ENCODE results near the gene STYK1.
"Not testable (repeated sequence)": the region's sequence is repeated elsewhere in the genome, so short reads cannot be mapped to it uniquely, and the experiment has no call there.

The STYK1 gene

GRCh38 chr12:10661338-10661737 lies 12.5 kb downstream of the STYK1 start:
- no peaks in the 10 kb centered on the region for H3K36me3 Mint-ChIP-seq (ENCODE audit: low read depth)
- peaks cover 7% of the 10 kb centered on the region for H3K9me3 Mint-ChIP-seq
- peaks cover 7% of the 10 kb centered on the region for H3K27me3 Mint-ChIP-seq
- no peak overlapping the region for H3K4me3 Mint-ChIP-seq
- no peaks in the 10 kb centered on the region for H3K4me1 Mint-ChIP-seq
- ATAC-seq (no peak), DNase-seq (no peak)
- H3K27ac Mint-ChIP-seq: no peak overlapping the region

- Mint-ChIP-seq H3K27ac (no peak overlapping the region), H3K4me1 (no peaks in the 10 kb centered on the region)
Observed at GRCh38 chr12:10654003-10654402, 19.8 kb downstream of the STYK1 start.

GRCh38 chr12:10652192-10652591 lies 21.7 kb downstream of the STYK1 start:
- Mint-ChIP-seq H3K4me1 (no peaks in the 10 kb centered on the region), H3K27ac (no peak overlapping the region), H3K27me3 (no peaks in the 10 kb centered on the region), H3K9me3 (peaks cover 11% of the 10 kb centered on the region), H3K4me3 (no peak overlapping the region), H3K36me3 (ENCODE audit: low read depth) (peaks cover 9% of the 10 kb centered on the region)
- DNase-seq (no peak), ATAC-seq (no peak)

More at GRCh38 chr12:10654003-10654402, 19.8 kb downstream of the STYK1 start:
- ATAC-seq (no peak), DNase-seq (no peak)
- H3K27me3 Mint-ChIP-seq: peaks cover 4% of the 10 kb centered on the region
- H3K36me3 Mint-ChIP-seq (ENCODE audit: low read depth): peaks cover 4% of the 10 kb centered on the region
- no peak overlapping the region for H3K4me3 Mint-ChIP-seq
- peaks cover 7% of the 10 kb centered on the region for H3K9me3 Mint-ChIP-seq

- not testable (repeated sequence) for ATAC-seq, DNase-seq, H3K27me3 Mint-ChIP-seq, H3K4me1 Mint-ChIP-seq, H3K27ac Mint-ChIP-seq, H3K4me3 Mint-ChIP-seq
- Mint-ChIP-seq H3K36me3 (ENCODE audit: low read depth) (peaks cover 16% of the 10 kb centered on the region), H3K9me3 (peaks cover 26% of the 10 kb centered on the region)
Observed at GRCh38 chr12:10646576-10646975, 27.3 kb downstream of the STYK1 start.

GRCh38 chr12:10645910-10646309 lies 27.9 kb downstream of the STYK1 start:
- no peak for ATAC-seq
- no peaks in the 10 kb centered on the region for H3K27me3 Mint-ChIP-seq

GRCh38 chr12:10641735-10642500 lies 31.9 kb downstream of the STYK1 start:
- H3K4me3 Mint-ChIP-seq: no peak overlapping the region
- no peaks in the 10 kb centered on the region for H3K4me1 Mint-ChIP-seq
- no peak overlapping the region for H3K27ac Mint-ChIP-seq
- H3K36me3 Mint-ChIP-seq (ENCODE audit: low read depth): peaks cover 10% of the 10 kb centered on the region
- ATAC-seq: no peak
- H3K27me3 Mint-ChIP-seq: no peaks in the 10 kb centered on the region
- H3K9me3 Mint-ChIP-seq: peaks cover 21% of the 10 kb centered on the region
- no peak for DNase-seq

More at GRCh38 chr12:10645910-10646309, 27.9 kb downstream of the STYK1 start:
- no peak overlapping the region for H3K4me3 Mint-ChIP-seq
- H3K27ac Mint-ChIP-seq: no peak overlapping the region
- H3K9me3 Mint-ChIP-seq: peaks cover 26% of the 10 kb centered on the region
- H3K36me3 Mint-ChIP-seq (ENCODE audit: low read depth): peaks cover 16% of the 10 kb centered on the region
- H3K4me1 Mint-ChIP-seq: no peaks in the 10 kb centered on the region
- no peak for DNase-seq

GRCh38 chr12:10638728-10639127 lies 35.1 kb downstream of the STYK1 start:
- H3K4me3 Mint-ChIP-seq: no peak overlapping the region
- no peaks in the 10 kb centered on the region for H3K4me1 Mint-ChIP-seq
- no peak overlapping the region for H3K27ac Mint-ChIP-seq
- DNase-seq (no peak), ATAC-seq (no peak)
- H3K36me3 Mint-ChIP-seq (ENCODE audit: low read depth): no peaks in the 10 kb centered on the region
- H3K27me3 Mint-ChIP-seq: no peaks in the 10 kb centered on the region
- H3K9me3 Mint-ChIP-seq: no peaks in the 10 kb centered on the region

- H3K27me3 Mint-ChIP-seq: no peaks in the 10 kb centered on the region
- no peaks in the 10 kb centered on the region for H3K4me1 Mint-ChIP-seq
- no peak overlapping the region for H3K4me3 Mint-ChIP-seq
- DNase-seq: no peak
- no peak for ATAC-seq
- H3K36me3 Mint-ChIP-seq (ENCODE audit: low read depth): no peaks in the 10 kb centered on the region
- H3K9me3 Mint-ChIP-seq: no peaks in the 10 kb centered on the region
- H3K27ac Mint-ChIP-seq: no peak overlapping the region
Observed at GRCh38 chr12:10636611-10637010, 37.2 kb downstream of the STYK1 start.

- DNase-seq (no peak), ATAC-seq (no peak)
- no peaks in the 10 kb centered on the region for H3K9me3 Mint-ChIP-seq
- no peak overlapping the region for H3K27ac Mint-ChIP-seq
- H3K4me1 Mint-ChIP-seq: no peaks in the 10 kb centered on the region
- H3K4me3 Mint-ChIP-seq: no peak overlapping the region
- H3K27me3 Mint-ChIP-seq: no peaks in the 10 kb centered on the region
- no peaks in the 10 kb centered on the region for H3K36me3 Mint-ChIP-seq (ENCODE audit: low read depth)
Observed at GRCh38 chr12:10636124-10636523, 37.7 kb downstream of the STYK1 start.

GRCh38 chr12:10635306-10635705 lies 38.5 kb downstream of the STYK1 start:
- Mint-ChIP-seq H3K36me3 (ENCODE audit: low read depth) (no peaks in the 10 kb centered on the region), H3K4me3 (no peak overlapping the region), H3K4me1 (no peaks in the 10 kb centered on the region), H3K27ac (no peak overlapping the region), H3K27me3 (no peaks in the 10 kb centered on the region), H3K9me3 (no peaks in the 10 kb centered on the region)
- no peak for DNase-seq
- no peak for ATAC-seq

- Mint-ChIP-seq H3K36me3 (ENCODE audit: low read depth) (no peaks in the 10 kb centered on the region), H3K4me1 (no peaks in the 10 kb centered on the region), H3K9me3 (no peaks in the 10 kb centered on the region), H3K4me3 (no peak overlapping the region), H3K27ac (no peak overlapping the region), H3K27me3 (no peaks in the 10 kb centered on the region)
- DNase-seq: no peak
- no peak for ATAC-seq
Observed at GRCh38 chr12:10634427-10634826, 39.4 kb downstream of the STYK1 start.

- H3K36me3 Mint-ChIP-seq (ENCODE audit: low read depth): no peaks in the 10 kb centered on the region
- DNase-seq: no peak
- no peaks in the 10 kb centered on the region for H3K4me1 Mint-ChIP-seq
- no peaks in the 10 kb centered on the region for H3K27me3 Mint-ChIP-seq
- H3K9me3 Mint-ChIP-seq: no peaks in the 10 kb centered on the region
- no peak overlapping the region for H3K4me3 Mint-ChIP-seq
- no peak overlapping the region for H3K27ac Mint-ChIP-seq
- ATAC-seq: no peak
Observed at GRCh38 chr12:10633541-10633940, 40.3 kb downstream of the STYK1 start.

- Mint-ChIP-seq H3K4me3 (no peak overlapping the region), H3K9me3 (no peaks in the 10 kb centered on the region), H3K27me3 (no peaks in the 10 kb centered on the region), H3K4me1 (no peaks in the 10 kb centered on the region), H3K27ac (no peak overlapping the region), H3K36me3 (ENCODE audit: low read depth) (no peaks in the 10 kb centered on the region)
- ATAC-seq (no peak), DNase-seq (no peak)
Observed at GRCh38 chr12:10632226-10632625, 41.6 kb downstream of the STYK1 start.

GRCh38 chr12:10624605-10625004 lies 49.2 kb downstream of the STYK1 start:
- DNase-seq: no peak
- Mint-ChIP-seq H3K36me3 (ENCODE audit: low read depth) (no peaks in the 10 kb centered on the region), H3K27me3 (no peaks in the 10 kb centered on the region), H3K27ac (no peak overlapping the region), H3K9me3 (no peaks in the 10 kb centered on the region), H3K4me3 (no peak overlapping the region), H3K4me1 (no peaks in the 10 kb centered on the region)
- no peak for ATAC-seq

- no peak overlapping the region for H3K4me3 Mint-ChIP-seq
- no peak overlapping the region for H3K27ac Mint-ChIP-seq
- H3K4me1 Mint-ChIP-seq: no peaks in the 10 kb centered on the region
- ATAC-seq (no peak), DNase-seq (no peak)
- H3K36me3 Mint-ChIP-seq (ENCODE audit: low read depth): no peaks in the 10 kb centered on the region
- H3K27me3 Mint-ChIP-seq: no peaks in the 10 kb centered on the region
- H3K9me3 Mint-ChIP-seq: no peaks in the 10 kb centered on the region
Observed at GRCh38 chr12:10623131-10623530, 50.7 kb downstream of the STYK1 start.

GRCh38 chr12:10621278-10621677 lies 52.6 kb downstream of the STYK1 start:
- H3K36me3 Mint-ChIP-seq (ENCODE audit: low read depth): no peaks in the 10 kb centered on the region
- no peaks in the 10 kb centered on the region for H3K4me1 Mint-ChIP-seq
- no peak for ATAC-seq
- no peaks in the 10 kb centered on the region for H3K27me3 Mint-ChIP-seq
- no peak for DNase-seq
- no peak overlapping the region for H3K4me3 Mint-ChIP-seq
- no peak overlapping the region for H3K27ac Mint-ChIP-seq
- H3K9me3 Mint-ChIP-seq: no peaks in the 10 kb centered on the region
